Liver (tissue), 9 donors: Measurements from ENCODE around the gene SUMO2. TPM values are rescaled to one million over a fixed set of nuclear protein-coding genes. Genes with fewer than 3 reads are reported as not detected.
A peak's percentile ranks its signal among the peaks of the same experiment; 100 is the strongest.
"Not testable (repeated sequence)": the region's sequence is repeated elsewhere in the genome, so short reads cannot be mapped to it uniquely, and the experiment has no call there.

Source experiments
- DNase-seq: peaks from one replicate; pipeline ENCODE4 v3.0.0-alpha.2; 2017; ENCODE audit warnings: low spot score
- H3K27ac ChIP-seq, 2 donors: one replicate each; pipeline ENCODE4 v1.7.0; 2013; ENCODE audit warnings: inconsistent platforms in 2 of 2, low read length in 2 of 2, control low read depth in 1 of 2, low read depth in 1 of 2, mild to moderate bottlenecking in 1 of 2
- H3K27me3 ChIP-seq, 4 donors: one replicate each; pipeline versions ENCODE4 v1.6.1 to v1.7.0; 2013; ENCODE audit warnings: low read length in 3 of 4, inconsistent platforms in 1 of 4, mild to moderate bottlenecking in 1 of 4, moderate library complexity in 1 of 4; ENCODE audit not compliant: control insufficient read depth in 4 of 4, insufficient read depth in 4 of 4
- H3K36me3 ChIP-seq, 4 donors: one replicate each; pipeline versions ENCODE4 v1.6.1 to v1.7.0; 2013; ENCODE audit warnings: low read length in 3 of 4, mild to moderate bottlenecking in 3 of 4, low read depth in 1 of 4, moderate library complexity in 1 of 4; ENCODE audit not compliant: control insufficient read depth in 4 of 4, insufficient read depth in 3 of 4
- H3K4me1 ChIP-seq, 4 donors: one replicate each; pipeline versions ENCODE4 v1.6.1 to v1.7.0; 2013; ENCODE audit warnings: low read length in 3 of 4, mild to moderate bottlenecking in 3 of 4, moderate library complexity in 1 of 4; ENCODE audit not compliant: control insufficient read depth in 4 of 4, insufficient read depth in 4 of 4
- H3K4me3 ChIP-seq, 3 donors: one replicate each; pipeline versions ENCODE4 v1.6.1 to v1.7.0; 2013; ENCODE audit warnings: low read length in 3 of 3, control low read depth in 1 of 3, low read depth in 1 of 3, mild to moderate bottlenecking in 1 of 3
- H3K9ac ChIP-seq, 2 donors: one replicate each; pipeline ENCODE4 v1.7.0; 2013; ENCODE audit warnings: low read length in 2 of 2, mild to moderate bottlenecking in 2 of 2, moderate library complexity in 2 of 2, control low read depth in 1 of 2, low read depth in 1 of 2
- H3K9me3 ChIP-seq, 4 donors: one replicate each; pipeline versions ENCODE4 v1.6.1 to v1.7.0; 2013; ENCODE audit warnings: low read length in 3 of 4; ENCODE audit not compliant: control insufficient read depth in 4 of 4
- ATF3 ChIP-seq: IDR thresholded peaks from 2 replicates; pipeline ENCODE4 v1.6.1; 2016; ENCODE audit warnings: antibody characterized with exemption
- CTCF ChIP-seq: fragments of 150-350 bp; IDR thresholded peaks from 2 replicates; pipeline ENCODE4 v1.5.1; 2017; ENCODE audit warnings: improper control_type of control experiment, low read depth, low read length; ENCODE audit not compliant: missing input control
- EGR1 ChIP-seq, 2 donors: IDR thresholded peaks; 2 replicates each; pipeline ENCODE4 v1.6.1; 2016 to 2018; ENCODE audit warnings: antibody characterized with exemption in 2 of 2, low read depth in 2 of 2
- FOXA1 ChIP-seq: IDR thresholded peaks from 2 replicates; pipeline ENCODE4 v1.6.1; 2016; ENCODE audit warnings: antibody characterized with exemption
- FOXA2 ChIP-seq: IDR thresholded peaks from 2 replicates; pipeline ENCODE4 v1.6.1; 2016; ENCODE audit warnings: antibody characterized with exemption
- GABPA ChIP-seq, 2 donors: IDR thresholded peaks in 1 of 2; conservative IDR thresholded peaks in 1 of 2; 2 replicates each; pipeline ENCODE4 v1.6.1; 2016; ENCODE audit warnings: antibody characterized with exemption in 2 of 2, mild to moderate bottlenecking in 1 of 2, moderate library complexity in 1 of 2
- HNF4A ChIP-seq, 2 donors: conservative IDR thresholded peaks; 2 replicates each; pipeline ENCODE4 v1.6.1; 2016; ENCODE audit warnings: antibody characterized with exemption in 2 of 2, mild to moderate bottlenecking in 2 of 2
- HNF4G ChIP-seq: IDR thresholded peaks from 2 replicates; pipeline ENCODE4 v1.6.1; 2016; ENCODE audit warnings: antibody characterized with exemption
- JUND ChIP-seq, 2 donors: IDR thresholded peaks; 2 replicates each; pipeline ENCODE4 v1.6.1; 2016; ENCODE audit warnings: antibody characterized with exemption in 2 of 2
- MAX ChIP-seq: IDR thresholded peaks from 2 replicates; pipeline ENCODE4 v1.6.1; 2016; ENCODE audit warnings: antibody characterized with exemption
- NR2F2 ChIP-seq: IDR thresholded peaks from 2 replicates; pipeline ENCODE4 v1.6.1; 2016; ENCODE audit warnings: antibody characterized with exemption
- RAD21 ChIP-seq, 2 donors: IDR thresholded peaks; 2 replicates each; pipeline ENCODE4 v1.6.1; 2016; ENCODE audit warnings: antibody characterized with exemption in 2 of 2, mild to moderate bottlenecking in 2 of 2
- REST ChIP-seq: IDR thresholded peaks from 2 replicates; pipeline ENCODE4 v1.6.1; 2016; ENCODE audit warnings: antibody characterized with exemption, mild to moderate bottlenecking
- RXRA ChIP-seq, 2 donors: IDR thresholded peaks; 2 replicates each; pipeline ENCODE4 v1.6.1; 2017 to 2018; ENCODE audit warnings: antibody characterized with exemption in 2 of 2, mild to moderate bottlenecking in 1 of 2
- SP1 ChIP-seq: IDR thresholded peaks from 2 replicates; pipeline ENCODE4 v1.6.1; 2018; ENCODE audit warnings: antibody characterized with exemption, mild to moderate bottlenecking
- TAF1 ChIP-seq: conservative IDR thresholded peaks from 2 replicates; pipeline ENCODE4 v1.6.1; 2016; ENCODE audit warnings: antibody characterized with exemption, mild to moderate bottlenecking
- YY1 ChIP-seq: IDR thresholded peaks from 2 replicates; pipeline ENCODE4 v1.6.1; 2016; ENCODE audit warnings: antibody characterized with exemption, mild to moderate bottlenecking
- ZBTB33 ChIP-seq: IDR thresholded peaks from 2 replicates; pipeline ENCODE4 v1.6.1; 2016; ENCODE audit warnings: antibody characterized with exemption
- WGBS: extraction: QIAGEN DNeasy Blood & Tissue Kit; methylation state at CpG from one replicate; pipeline ENCODE4 v1.1.7; 2013; 5-methylcytosine and 5-hydroxymethylcytosine counted together
- polyA plus RNA-seq, 2 donors: library from polyadenylated mRNA; stranded (reverse) in 1 of 2; unstranded in 1 of 2; fragments of 200-250 nt in 1 of 2; fragments of >200 nt in 1 of 2; fragmentation: Nextera tagmentation in 1 of 2; extraction: Ambion mirVana in 1 of 2; gene quantifications; one replicate each; pipeline versions ENCODE4 v1.2.1 to v1.2.3, GENCODE V29; 2013 to 2015
- total RNA-seq, 2 donors: library from RNA; depleted of rRNA; stranded (reverse); fragments of >200 nt; gene quantifications; one replicate each; pipeline ENCODE4 v1.2.3, GENCODE V29; 2014
- donor health status: healthy.
- donor health status: healthy.
- donor health status: healthy.
- donor health status: healthy.
- donor health status: healthy.

The SUMO2 gene
- total and polyA plus RNA-seq, 4 donors, result 20.9 to 160 (median 50.5) TPM

GRCh38 chr17:75207760-75208159 is 25.0 kb upstream of the SUMO2 start:
- H3K36me3 ChIP-seq, result peaks cover 10 to 23% (median 19%) of the 10 kb centered on the region in 4 donors
- DNase-seq, result no peak
- TF ChIP-seq RAD21 (IDR thresholded peaks at IDR 0.05) (no peak), HNF4G (peak; percentile 20), CTCF (no peak), NR2F2 (no peak), HNF4A (conservative IDR thresholded peaks at IDR 0.05) (peak; percentile 57 to 76), FOXA2 (no peak), RXRA (IDR thresholded peaks at IDR 0.05) (peak; percentile 78 to 91), ATF3 (peak; percentile 40), SP1 (peak; percentile 36)
- H3K9me3 ChIP-seq, result no peaks in the 10 kb centered on the region
- 53% methylated on average over 12 of the region's 12 CpGs for WGBS
- H3K9ac ChIP-seq, result no peak overlapping the region
- H3K27ac ChIP-seq, result peak overlapping the region in 1 of 2 donors; percentile 7
- no peak overlapping the region for H3K4me3 ChIP-seq
- peaks cover 8 to 30% (median 19%) of the 10 kb centered on the region in 4 donors for H3K4me1 ChIP-seq
- H3K27me3 ChIP-seq, result no peaks in the 10 kb centered on the region

GRCh38 chr17:75207050-75207407 is 24.3 kb upstream of the SUMO2 start:
- DNase-seq, H3K9ac ChIP-seq, H3K4me3 ChIP-seq: not testable (repeated sequence)

GRCh38 chr17:75205793-75206163 is 23.0 kb upstream of the SUMO2 start:
- H3K4me1 ChIP-seq, result peaks cover 8 to 30% (median 19%) of the 10 kb centered on the region in 4 donors
- H3K9ac ChIP-seq, result peak overlapping the region; percentile 90
- H3K4me3 ChIP-seq, result peak overlapping the region; percentile 83 to 99 (median 95)
- DNase-seq, result no peak
- WGBS, result under 1% methylated on average over 22 of the region's 22 CpGs
- H3K27ac ChIP-seq, result peak overlapping the region; percentile 93 to 94
- peaks cover 2 to 12% (median 8%) of the 10 kb centered on the region in 4 donors for H3K36me3 ChIP-seq
- no peaks in the 10 kb centered on the region for H3K27me3 ChIP-seq
- no peaks in the 10 kb centered on the region for H3K9me3 ChIP-seq
- no peak for TF ChIP-seq RAD21 (IDR thresholded peaks at IDR 0.05)
- no peak for TF ChIP-seq HNF4G
- TF ChIP-seq GABPA (IDR thresholded peaks at IDR 0.05 in 1 of 2, conservative IDR thresholded peaks at IDR 0.05 in 1 of 2), result no peak
- no peak for TF ChIP-seq MAX
- no peak for TF ChIP-seq ATF3
- TF ChIP-seq YY1, result no peak
- no peak for TF ChIP-seq JUND (IDR thresholded peaks at IDR 0.05)
- TF ChIP-seq NR2F2, result no peak
- no peak for TF ChIP-seq FOXA1
- TF ChIP-seq TAF1, result no peak
- no peak for TF ChIP-seq ZBTB33
- TF ChIP-seq EGR1 (IDR thresholded peaks at IDR 0.05; ENCODE audit: low read depth in 2 of 2), result no peak
- TF ChIP-seq FOXA2, result no peak
- TF ChIP-seq HNF4A (conservative IDR thresholded peaks at IDR 0.05), result no peak
- TF ChIP-seq SP1, result no peak
- no peak for TF ChIP-seq CTCF
- no peak for TF ChIP-seq RXRA (IDR thresholded peaks at IDR 0.05)
- TF ChIP-seq REST, result no peak

More at GRCh38 chr17:75207050-75207407, 24.3 kb upstream of the SUMO2 start:
- Histone ChIP-seq H3K36me3 (peaks cover 9 to 18% (median 12%) of the 10 kb centered on the region in 4 donors), H3K4me1 (peaks cover 8 to 30% (median 19%) of the 10 kb centered on the region in 4 donors)
- 88% methylated on average over 8 of the region's 8 CpGs for WGBS
- not testable (repeated sequence) for H3K27me3 ChIP-seq, H3K27ac ChIP-seq, H3K9me3 ChIP-seq
